OCI-LY1 (cell line): ENCODE measurements around the gene ACVR1.

Source experiments
- H2AFZ ChIP-seq: fragments of 200-600 bp; sonication (generic), shearing (Covaris generic); 2 replicates; pipeline ENCODE4 v1.6.0; 2014; ENCODE audit warnings: antibody characterized with exemption, mild to moderate bottlenecking, low read length
- H3F3A ChIP-seq: fragments of 200-600 bp; sonication (generic), shearing (Covaris generic); 2 replicates; pipeline ENCODE4 v1.6.0; 2014; ENCODE audit warnings: mild to moderate bottlenecking, antibody characterized with exemption, low read length, moderate library complexity; ENCODE audit not compliant: insufficient read depth
- H3K27ac ChIP-seq: fragments of 200-600 bp; sonication (generic); 2 replicates; pipeline ENCODE4 v1.5.1; 2014; ENCODE audit warnings: low read length, mixed run types, mild to moderate bottlenecking, low read depth; ENCODE audit not compliant: poor library complexity, severe bottlenecking
- H3K27me3 ChIP-seq: fragments of 200-600 bp; sonication (generic); 2 replicates; pipeline ENCODE4 v1.6.0; 2014; ENCODE audit warnings: antibody characterized with exemption, mild to moderate bottlenecking, low read length, moderate library complexity; ENCODE audit not compliant: insufficient read depth
- H3K36me3 ChIP-seq: fragments of 200-600 bp; sonication (generic); 2 replicates; pipeline ENCODE4 v1.6.1; 2014; ENCODE audit warnings: mild to moderate bottlenecking, antibody characterized with exemption, low read length, moderate library complexity, mixed read lengths; ENCODE audit not compliant: insufficient read depth
- H3K4me1 ChIP-seq: fragments of 200-600 bp; sonication (generic); 2 replicates; pipeline ENCODE4 v1.5.1; 2014; ENCODE audit warnings: mild to moderate bottlenecking, low read length, moderate library complexity; ENCODE audit not compliant: insufficient read depth, severe bottlenecking
- H3K4me2 ChIP-seq: fragments of 200-600 bp; sonication (generic), shearing (Covaris generic); 2 replicates; pipeline ENCODE4 v1.6.1; 2014; ENCODE audit warnings: low read length
- H3K4me3 ChIP-seq: fragments of 200-600 bp; sonication (generic); 2 replicates; pipeline ENCODE4 v1.5.1; 2014; ENCODE audit warnings: low read length, low read depth, mild to moderate bottlenecking, mixed read lengths; ENCODE audit not compliant: poor library complexity, severe bottlenecking
- H3K79me2 ChIP-seq: fragments of 200-600 bp; shearing (Covaris generic); 2 replicates; pipeline ENCODE4 v1.6.1; 2016; ENCODE audit warnings: mixed run types, low read length, mixed read lengths; ENCODE audit not compliant: insufficient read depth
- H3K9ac ChIP-seq: fragments of 200-600 bp; sonication (generic), shearing (Covaris generic); 2 replicates; pipeline ENCODE4 v1.6.1; 2014; ENCODE audit warnings: mild to moderate bottlenecking, low read length, mixed read lengths
- H3K9me2 ChIP-seq: fragments of 200-600 bp; sonication (generic), shearing (Covaris generic); 2 replicates; pipeline ENCODE4 v1.6.1; 2014; ENCODE audit warnings: low read depth, mild to moderate bottlenecking, low read length, mixed read lengths
- H3K9me3 ChIP-seq: fragments of 200-600 bp; shearing (Covaris generic); 2 replicates; pipeline ENCODE4 v1.6.1; 2014; ENCODE audit warnings: low read length, mixed read lengths
- H4K20me1 ChIP-seq: fragments of 200-600 bp; sonication (generic), shearing (Covaris generic); 2 replicates; pipeline ENCODE4 v1.6.0; 2016; ENCODE audit warnings: mild to moderate bottlenecking, low read length; ENCODE audit not compliant: insufficient read depth
- CTCF ChIP-seq: fragments of 200-600 bp; sonication (generic), shearing (Covaris generic); IDR thresholded peaks from 2 replicates; pipeline ENCODE4 v1.5.1; 2017; ENCODE audit warnings: mild to moderate bottlenecking, antibody characterized with exemption, low read length, moderate library complexity, mixed read lengths
- EZH2 ChIP-seq: fragments of 200-600 bp; sonication (generic), shearing (Covaris generic); IDR thresholded peaks from 2 replicates; pipeline ENCODE4 v1.8.0; 2017; ENCODE audit warnings: borderline replicate concordance, mixed run types, mild to moderate bottlenecking, antibody characterized with exemption, low read length, moderate library complexity, mixed read lengths

Gene ACVR1

GRCh38 chr2:157751462-157752058 lies 124.6 kb downstream of the ACVR1 start:
- H3K9me2 ChIP-seq: no peaks in the 10 kb centered on the region
- no peak overlapping the region for H3K27ac ChIP-seq
- no peaks in the 10 kb centered on the region for H3K27me3 ChIP-seq
- H4K20me1 ChIP-seq: no peaks in the 10 kb centered on the region
- H3F3A ChIP-seq: no peaks in the 10 kb centered on the region
- H3K36me3 ChIP-seq: no peaks in the 10 kb centered on the region
- no peak overlapping the region for H3K4me2 ChIP-seq
- TF ChIP-seq CTCF (peak; percentile 74), EZH2 (no peak)
- no peaks in the 10 kb centered on the region for H3K79me2 ChIP-seq
- H3K9me3 ChIP-seq: no peaks in the 10 kb centered on the region
- no peaks in the 10 kb centered on the region for H3K4me1 ChIP-seq
- no peak overlapping the region for H3K9ac ChIP-seq
- no peak overlapping the region for H2AFZ ChIP-seq
- no peak overlapping the region for H3K4me3 ChIP-seq

DNA sequence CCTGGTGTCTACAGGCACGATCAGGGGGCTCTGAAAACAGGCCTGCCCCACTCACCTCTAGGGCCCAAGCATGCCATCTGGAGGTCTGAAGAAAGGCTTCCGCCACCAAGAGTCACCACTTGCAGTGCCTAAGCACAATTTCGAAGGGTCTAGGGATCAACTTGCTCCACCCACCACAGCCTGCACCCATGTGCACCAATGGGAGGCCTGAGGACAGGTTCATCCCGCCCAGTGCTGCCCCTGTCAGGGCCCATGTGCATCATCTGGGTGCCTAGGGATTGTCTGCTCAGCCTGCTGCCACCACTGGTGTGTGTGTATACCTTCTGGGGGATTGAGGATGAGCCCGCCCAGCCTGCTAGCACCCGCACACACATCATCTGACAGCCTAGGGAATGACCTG lies 126.4 kb downstream of the ACVR1 start:
- no peaks in the 10 kb centered on the region for H3K9me3 ChIP-seq
- no peaks in the 10 kb centered on the region for H3K27me3 ChIP-seq
- no peaks in the 10 kb centered on the region for H4K20me1 ChIP-seq
- H3K4me3 ChIP-seq: no peak overlapping the region
- H3F3A ChIP-seq: no peaks in the 10 kb centered on the region
- no peak overlapping the region for H2AFZ ChIP-seq
- H3K9me2 ChIP-seq: no peaks in the 10 kb centered on the region
- no peaks in the 10 kb centered on the region for H3K79me2 ChIP-seq
- TF ChIP-seq EZH2 (no peak), CTCF (no peak)
- no peaks in the 10 kb centered on the region for H3K36me3 ChIP-seq
- H3K4me1 ChIP-seq: no peaks in the 10 kb centered on the region
- no peak overlapping the region for H3K9ac ChIP-seq
- H3K4me2 ChIP-seq: no peak overlapping the region
- no peak overlapping the region for H3K27ac ChIP-seq

DNA sequence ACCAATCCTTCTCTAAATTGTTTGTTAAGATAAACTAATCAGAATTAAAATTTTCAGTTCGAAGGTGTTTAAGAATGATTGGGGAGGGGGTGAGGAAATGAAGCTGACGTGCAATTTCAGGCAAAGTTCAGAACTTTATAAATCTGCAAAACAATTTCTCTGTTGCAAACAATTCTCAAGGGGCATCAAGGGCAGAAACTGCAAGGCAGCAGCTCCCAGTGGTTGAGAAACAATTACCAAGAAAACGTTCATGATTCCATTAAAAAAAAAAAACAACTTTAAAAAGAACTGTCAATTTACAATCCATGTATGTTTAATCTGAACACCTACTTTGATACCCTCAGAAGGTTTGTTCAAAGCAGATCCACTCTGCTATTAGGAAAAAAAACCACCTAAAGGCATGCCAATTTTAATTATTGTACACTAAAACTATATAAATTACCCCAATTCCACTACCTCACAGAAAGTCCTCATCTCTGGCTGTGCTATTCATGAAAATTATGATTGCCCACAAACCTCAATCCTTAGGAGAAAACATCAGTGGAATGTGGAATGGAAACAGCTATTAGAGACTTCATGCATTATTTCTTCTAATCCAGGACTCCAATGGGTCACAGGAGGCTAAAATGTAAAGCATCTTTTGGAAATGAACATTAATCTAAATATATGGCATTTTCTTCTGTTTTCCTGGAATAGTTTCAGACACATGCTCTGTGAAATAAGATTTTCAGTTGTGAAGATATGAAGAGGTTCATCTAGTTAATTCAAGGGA lies 127.6 kb downstream of the ACVR1 start:
- H3K9me2 ChIP-seq: no peaks in the 10 kb centered on the region
- no peak overlapping the region for H3K4me2 ChIP-seq
- TF ChIP-seq CTCF (no peak), EZH2 (no peak)
- no peaks in the 10 kb centered on the region for H3F3A ChIP-seq
- H3K79me2 ChIP-seq: no peaks in the 10 kb centered on the region
- no peaks in the 10 kb centered on the region for H3K27me3 ChIP-seq
- no peaks in the 10 kb centered on the region for H3K4me1 ChIP-seq
- H3K36me3 ChIP-seq: no peaks in the 10 kb centered on the region
- H3K4me3 ChIP-seq: no peak overlapping the region
- no peaks in the 10 kb centered on the region for H4K20me1 ChIP-seq
- no peak overlapping the region for H3K27ac ChIP-seq
- no peaks in the 10 kb centered on the region for H3K9me3 ChIP-seq
- no peak overlapping the region for H2AFZ ChIP-seq
- no peak overlapping the region for H3K9ac ChIP-seq
